ENCODE data around the gene CYP27A1.

The CYP27A1 gene

DNA sequence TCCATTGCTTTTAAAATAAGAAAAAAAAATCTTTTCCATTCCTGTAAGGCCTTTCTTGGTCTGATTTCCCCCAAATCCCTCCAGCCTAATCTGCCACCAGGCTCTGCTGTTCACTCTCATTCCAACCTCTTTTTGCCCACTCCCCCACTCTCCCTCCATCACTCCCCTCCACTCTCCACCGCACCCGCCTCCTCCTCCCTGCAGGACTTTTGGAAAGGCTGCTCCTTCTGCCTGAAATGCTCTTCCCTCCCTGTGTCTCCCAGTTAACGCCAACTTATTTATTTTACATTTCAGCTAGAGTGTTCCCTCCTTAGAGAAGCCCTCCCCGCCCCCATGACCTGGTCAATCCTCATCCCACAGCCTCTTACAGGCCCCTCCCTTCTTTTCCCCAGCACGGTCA, 72.9 kb downstream of the CYP27A1 start:
- Histone ChIP-seq H3K9me3 (ENCODE audit: low read length) (no peaks in the 10 kb centered on the region), H3K27me3 (ENCODE audit: insufficient read depth, low read length) (peaks cover 13% of the 10 kb centered on the region; the same call in 1 of the 2 replicates), H3K27ac (ENCODE audit: low read depth, low read length, poor library complexity, severe bottlenecking) (no peak overlapping the region), H3K4me2 (ENCODE audit: low read length) (no peak overlapping the region), H3K9ac (ENCODE audit: low read length) (no peak overlapping the region), H3K79me2 (ENCODE audit: insufficient read depth, low read length) (no peaks in the 10 kb centered on the region), H3K4me3 (ENCODE audit: low read depth, low read length, poor library complexity, severe bottlenecking) (no peak overlapping the region), H3K36me3 (ENCODE audit: insufficient read depth, low read length) (no peaks in the 10 kb centered on the region), H3K4me1 (ENCODE audit: insufficient read depth, low read length, severe bottlenecking) (no peaks in the 10 kb centered on the region), H2AFZ (ENCODE audit: low read length) (no peak overlapping the region), H3K9me2 (ENCODE audit: low read depth, low read length) (no peaks in the 10 kb centered on the region), H4K20me1 (ENCODE audit: insufficient read depth, low read length) (no peaks in the 10 kb centered on the region), H3F3A (ENCODE audit: insufficient read depth, low read length) (no peaks in the 10 kb centered on the region)
- TF ChIP-seq EZH2 (IDR thresholded peaks at IDR 0.05; ENCODE audit: borderline replicate concordance, low read length) = no peak
- TF ChIP-seq, protein P1, sequence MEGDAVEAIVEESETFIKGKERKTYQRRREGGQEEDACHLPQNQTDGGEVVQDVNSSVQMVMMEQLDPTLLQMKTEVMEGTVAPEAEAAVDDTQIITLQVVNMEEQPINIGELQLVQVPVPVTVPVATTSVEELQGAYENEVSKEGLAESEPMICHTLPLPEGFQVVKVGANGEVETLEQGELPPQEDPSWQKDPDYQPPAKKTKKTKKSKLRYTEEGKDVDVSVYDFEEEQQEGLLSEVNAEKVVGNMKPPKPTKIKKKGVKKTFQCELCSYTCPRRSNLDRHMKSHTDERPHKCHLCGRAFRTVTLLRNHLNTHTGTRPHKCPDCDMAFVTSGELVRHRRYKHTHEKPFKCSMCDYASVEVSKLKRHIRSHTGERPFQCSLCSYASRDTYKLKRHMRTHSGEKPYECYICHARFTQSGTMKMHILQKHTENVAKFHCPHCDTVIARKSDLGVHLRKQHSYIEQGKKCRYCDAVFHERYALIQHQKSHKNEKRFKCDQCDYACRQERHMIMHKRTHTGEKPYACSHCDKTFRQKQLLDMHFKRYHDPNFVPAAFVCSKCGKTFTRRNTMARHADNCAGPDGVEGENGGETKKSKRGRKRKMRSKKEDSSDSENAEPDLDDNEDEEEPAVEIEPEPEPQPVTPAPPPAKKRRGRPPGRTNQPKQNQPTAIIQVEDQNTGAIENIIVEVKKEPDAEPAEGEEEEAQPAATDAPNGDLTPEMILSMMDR (IDR thresholded peaks at IDR 0.05; ENCODE audit: low read length) = no peak

DNA sequence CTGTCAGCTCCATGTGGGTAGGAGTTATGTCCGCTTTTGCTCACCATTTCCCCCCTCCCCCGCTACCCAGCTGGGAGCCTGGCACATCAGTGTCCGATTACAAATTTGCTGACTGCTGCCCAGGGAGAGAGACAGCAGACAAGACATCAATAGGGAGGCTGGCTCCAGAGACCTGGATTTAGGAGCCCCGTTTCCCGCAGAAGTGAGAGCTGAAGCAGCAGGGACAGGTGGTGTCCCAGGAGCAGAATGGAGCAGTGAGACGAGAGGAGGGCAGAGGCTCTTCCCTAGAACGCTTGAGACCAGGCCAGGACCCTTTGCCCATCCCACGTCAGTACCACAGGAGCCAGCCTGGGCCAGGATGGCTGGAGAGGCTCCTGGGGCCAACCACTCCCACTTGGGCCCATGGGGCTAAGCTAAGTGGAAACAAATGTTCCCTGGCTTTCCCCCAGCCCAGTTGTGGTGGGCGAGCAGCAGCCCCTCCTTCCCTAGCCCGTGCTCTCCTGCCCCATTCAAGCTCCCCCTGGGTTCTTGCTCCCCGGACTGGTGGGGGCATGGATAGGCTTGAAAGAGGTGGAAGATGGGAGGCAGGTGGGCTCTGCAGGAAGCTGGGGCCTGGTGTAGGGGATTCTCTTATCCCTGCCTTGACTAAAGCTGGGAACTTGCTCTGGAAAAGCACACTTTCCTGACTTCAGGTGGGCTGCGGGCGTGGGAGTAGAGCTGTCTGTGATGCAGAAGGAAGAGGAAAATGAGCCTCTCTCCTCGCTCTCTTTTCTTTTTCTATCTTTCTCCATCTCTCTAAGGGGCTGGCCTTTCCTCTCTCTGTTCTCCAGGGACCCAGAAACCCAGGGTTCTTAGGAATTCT, 73.6 kb downstream of the CYP27A1 start:
- no peaks in the 10 kb centered on the region for H3K9me3 ChIP-seq (ENCODE audit: low read length)
- H3K4me1 ChIP-seq (ENCODE audit: insufficient read depth, low read length, severe bottlenecking) = no peaks in the 10 kb centered on the region
- H3K9ac ChIP-seq (ENCODE audit: low read length) = no peak overlapping the region
- no peaks in the 10 kb centered on the region for H3K36me3 ChIP-seq (ENCODE audit: insufficient read depth, low read length)
- H3K9me2 ChIP-seq (ENCODE audit: low read depth, low read length) = no peaks in the 10 kb centered on the region
- H4K20me1 ChIP-seq (ENCODE audit: insufficient read depth, low read length) = no peaks in the 10 kb centered on the region
- no peaks in the 10 kb centered on the region for H3K79me2 ChIP-seq (ENCODE audit: insufficient read depth, low read length)
- no peak overlapping the region for H3K4me2 ChIP-seq (ENCODE audit: low read length)
- H2AFZ ChIP-seq (ENCODE audit: low read length) = no peak overlapping the region
- no peak overlapping the region for H3K4me3 ChIP-seq (ENCODE audit: low read depth, low read length, poor library complexity, severe bottlenecking)
- H3K27me3 ChIP-seq (ENCODE audit: insufficient read depth, low read length) = peaks cover 18% of the 10 kb centered on the region; the same call in 1 of the 2 replicates
- H3F3A ChIP-seq (ENCODE audit: insufficient read depth, low read length) = no peaks in the 10 kb centered on the region
- TF ChIP-seq, protein P1 (IDR thresholded peaks at IDR 0.05; ENCODE audit: low read length) = no peak
- TF ChIP-seq EZH2 (IDR thresholded peaks at IDR 0.05; ENCODE audit: borderline replicate concordance, low read length) = no peak
- no peak overlapping the region for H3K27ac ChIP-seq (ENCODE audit: low read depth, low read length, poor library complexity, severe bottlenecking)

DNA sequence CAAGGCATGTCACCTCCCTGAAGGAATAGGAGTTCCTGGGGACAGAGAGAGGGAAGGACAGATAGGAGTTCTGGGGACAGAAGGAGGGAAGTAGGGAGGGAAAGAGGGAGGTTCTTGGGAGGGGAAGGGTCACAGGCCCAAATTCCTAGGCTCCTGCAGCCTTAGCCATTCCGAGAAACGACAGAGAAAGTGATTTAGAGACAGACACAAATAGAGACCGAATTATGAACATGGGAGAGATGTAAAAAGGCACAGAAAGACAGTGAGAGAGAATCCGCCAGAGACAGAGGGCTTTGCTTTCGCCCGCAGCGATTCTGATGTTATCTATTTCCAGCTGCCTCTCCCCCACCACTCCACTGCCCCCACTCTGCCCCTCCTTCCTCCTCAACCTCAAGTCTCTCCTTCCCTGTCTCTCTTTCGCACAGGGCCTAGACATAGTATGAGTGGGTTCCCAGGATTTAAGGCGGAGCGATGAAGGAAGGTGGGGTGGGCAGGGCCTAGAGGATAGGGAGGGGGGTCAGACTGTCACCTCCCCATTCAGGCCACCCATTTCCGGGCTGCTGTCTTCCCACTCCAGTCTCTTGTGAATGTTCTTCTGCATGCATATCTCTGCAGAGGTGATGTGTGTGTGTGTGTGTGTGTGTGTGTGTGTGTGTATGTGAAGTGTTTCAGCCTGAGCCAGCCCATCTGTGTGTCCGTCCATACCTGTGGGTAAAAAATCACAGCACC, 74.4 kb downstream of the CYP27A1 start:
- Histone ChIP-seq H3K9me3 (ENCODE audit: low read length) (no peaks in the 10 kb centered on the region), H3K4me2 (ENCODE audit: low read length) (no peak overlapping the region), H3K4me3 (ENCODE audit: low read depth, low read length, poor library complexity, severe bottlenecking) (no peak overlapping the region), H3K36me3 (ENCODE audit: insufficient read depth, low read length) (no peaks in the 10 kb centered on the region), H3K9ac (ENCODE audit: low read length) (no peak overlapping the region), H3K9me2 (ENCODE audit: low read depth, low read length) (no peaks in the 10 kb centered on the region), H4K20me1 (ENCODE audit: insufficient read depth, low read length) (no peaks in the 10 kb centered on the region), H3F3A (ENCODE audit: insufficient read depth, low read length) (no peaks in the 10 kb centered on the region), H3K27me3 (ENCODE audit: insufficient read depth, low read length) (peaks cover 19% of the 10 kb centered on the region; the same call in 1 of the 2 replicates), H2AFZ (ENCODE audit: low read length) (no peak overlapping the region), H3K4me1 (ENCODE audit: insufficient read depth, low read length, severe bottlenecking) (no peaks in the 10 kb centered on the region), H3K27ac (ENCODE audit: low read depth, low read length, poor library complexity, severe bottlenecking) (no peak overlapping the region), H3K79me2 (ENCODE audit: insufficient read depth, low read length) (no peaks in the 10 kb centered on the region)
- TF ChIP-seq EZH2 (IDR thresholded peaks at IDR 0.05; ENCODE audit: borderline replicate concordance, low read length) = no peak
- TF ChIP-seq, protein P1 (IDR thresholded peaks at IDR 0.05; ENCODE audit: low read length) = no peak
